Measurements from ENCODE around the gene CHCHD6. TPM values are rescaled to one million over a fixed set of nuclear protein-coding genes. Genes with fewer than 3 reads are reported as not detected.

Gene CHCHD6
- total RNA-seq, 1 experiment from 2014 or later = 33.0 TPM

- H3F3A ChIP-seq (ENCODE audit: low read length, unreplicated experiment) = no peaks in the 10 kb centered on the region
- no peak overlapping the region for H3K4me2 ChIP-seq (ENCODE audit: low read length)
- H3K9me2 ChIP-seq (replicated peaks; ENCODE audit: low read length) = no peaks in the 10 kb centered on the region
- H3K4me1 ChIP-seq (ENCODE audit: insufficient read depth, low read length) = no peaks in the 10 kb centered on the region
- H2AFZ ChIP-seq (ENCODE audit: low read length) = no peak overlapping the region
- DNase-seq (no peak), ATAC-seq (no peak)
- H3K79me2 ChIP-seq (ENCODE audit: low read length) = no peaks in the 10 kb centered on the region
- no peak overlapping the region for H3K4me3 ChIP-seq (ENCODE audit: low read length)
- H4K20me1 ChIP-seq (ENCODE audit: low read length) = no peaks in the 10 kb centered on the region
- H3K27ac ChIP-seq (ENCODE audit: low read length) = no peak overlapping the region
- intact Hi-C loops (cut with micrococcal nuclease) = no loop called here
- no peaks in the 10 kb centered on the region for H3K36me3 ChIP-seq (ENCODE audit: low read depth, low read length)
- no TSS peak for BruUV-seq (replicated peaks)
- no peaks in the 10 kb centered on the region for H3K27me3 ChIP-seq (ENCODE audit: low read length)
- ChIA-PET CTCF (no interaction called here), POLR2A (ENCODE audit: unreplicated experiment) (no interaction called here)
- TF ChIP-seq EZH2phosphoT487 (IDR thresholded peaks at IDR 0.05; ENCODE audit: borderline replicate concordance, low read length) (no peak), CTCF (conservative IDR thresholded peaks at IDR 0.05; ENCODE audit: low read depth, low read length) (no peak), EZH2 (IDR thresholded peaks at IDR 0.05; ENCODE audit: low read length, unreplicated experiment) (no peak)
- H3K9me3 ChIP-seq (ENCODE audit: low read length) = no peaks in the 10 kb centered on the region
- no peak overlapping the region for H3K9ac ChIP-seq (ENCODE audit: low read length)
Observed at GRCh38 chr3:126685493-126685892, 18.5 kb upstream of the CHCHD6 start.

- no peak for ATAC-seq
- no TSS peak for BruUV-seq (replicated peaks)
Observed at GRCh38 chr3:126691765-126692164, 12.3 kb upstream of the CHCHD6 start.

More at GRCh38 chr3:126691765-126692164, 12.3 kb upstream of the CHCHD6 start:
- H4K20me1 ChIP-seq (ENCODE audit: low read length) = no peaks in the 10 kb centered on the region
- no peaks in the 10 kb centered on the region for H3F3A ChIP-seq (ENCODE audit: low read length, unreplicated experiment)
- no peak overlapping the region for H3K4me2 ChIP-seq (ENCODE audit: low read length)
- ChIA-PET POLR2A (ENCODE audit: unreplicated experiment) (no interaction called here), CTCF (no interaction called here)
- no peak overlapping the region for H3K27ac ChIP-seq (ENCODE audit: low read length)
- peaks cover 16% of the 10 kb centered on the region for H3K27me3 ChIP-seq (ENCODE audit: low read length)
- TF ChIP-seq CTCF (conservative IDR thresholded peaks at IDR 0.05; ENCODE audit: low read depth, low read length) (no peak), EZH2 (IDR thresholded peaks at IDR 0.05; ENCODE audit: low read length, unreplicated experiment) (no peak), EZH2phosphoT487 (IDR thresholded peaks at IDR 0.05; ENCODE audit: borderline replicate concordance, low read length) (no peak)
- H3K9ac ChIP-seq (ENCODE audit: low read length) = no peak overlapping the region
- H3K36me3 ChIP-seq (ENCODE audit: low read depth, low read length) = no peaks in the 10 kb centered on the region
- no peaks in the 10 kb centered on the region for H3K9me3 ChIP-seq (ENCODE audit: low read length)
- no peak overlapping the region for H3K4me3 ChIP-seq (ENCODE audit: low read length)
- DNase-seq = no peak
- intact Hi-C loops (cut with micrococcal nuclease) = no loop called here
- H3K79me2 ChIP-seq (ENCODE audit: low read length) = no peaks in the 10 kb centered on the region
- no peaks in the 10 kb centered on the region for H3K4me1 ChIP-seq (ENCODE audit: insufficient read depth, low read length)
- no peaks in the 10 kb centered on the region for H3K9me2 ChIP-seq (replicated peaks; ENCODE audit: low read length)
- no peak overlapping the region for H2AFZ ChIP-seq (ENCODE audit: low read length)

Measured in PC-3 (cell line).